Measurements from ENCODE around the gene ELAVL2.

ELAVL2 gene

GRCh38 chr9:23721466-23721865 is 104.6 kb downstream of the ELAVL2 start:
- no peak for DNase-seq

DNA sequence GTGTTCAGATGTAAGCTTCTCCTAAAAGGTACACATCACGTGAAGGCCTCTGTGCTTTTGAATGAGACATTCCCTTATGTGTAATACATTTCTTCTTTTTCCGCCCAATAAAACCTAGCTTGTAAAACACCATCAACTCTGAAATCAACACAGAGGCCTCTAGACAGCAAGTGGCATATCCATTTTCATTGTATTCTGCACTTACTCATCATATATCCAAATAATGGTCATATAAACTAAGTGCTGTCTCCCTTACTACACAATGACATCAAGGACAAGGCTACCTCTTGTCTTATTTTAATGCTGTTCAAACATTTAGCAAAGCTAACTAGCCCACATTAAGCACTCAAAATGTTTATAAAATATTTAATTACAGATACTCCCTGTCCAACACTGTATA is 108.5 kb downstream of the ELAVL2 start:
- DNase-seq, result no peak

GRCh38 chr9:23707249-23707648 is 118.8 kb downstream of the ELAVL2 start:
- DNase-seq, result no peak

DNA sequence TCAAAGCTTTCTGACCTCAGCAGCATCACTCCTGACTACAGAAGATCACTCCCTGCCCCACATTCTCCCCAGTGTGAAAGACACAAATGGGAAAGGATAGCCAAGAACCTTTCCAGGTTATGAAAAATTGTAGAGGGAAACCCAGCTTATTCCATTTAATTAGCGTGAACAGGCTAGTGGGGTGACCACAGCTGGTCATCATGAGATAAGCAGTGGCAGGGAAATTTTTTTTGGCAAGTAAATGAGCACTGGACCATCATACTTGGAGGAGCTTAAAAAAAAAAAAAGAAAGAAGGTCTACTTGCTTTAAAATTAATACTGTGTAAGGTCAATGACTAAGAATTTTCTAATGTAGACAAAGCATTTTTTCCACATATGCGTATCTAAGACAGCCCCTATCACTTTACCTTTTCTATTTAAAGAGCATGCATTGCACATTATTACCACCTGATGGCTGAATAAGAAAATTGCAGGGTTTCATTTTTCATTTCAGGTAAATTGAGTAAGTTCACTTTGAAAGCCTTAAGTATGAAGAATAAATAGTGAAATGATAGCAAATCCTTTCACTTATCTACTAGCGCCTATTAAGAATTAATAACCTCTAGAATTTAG is 123.6 kb downstream of the ELAVL2 start:
- DNase-seq, result no peak

GRCh38 chr9:23701291-23701690 is 124.7 kb downstream of the ELAVL2 start:
- DNase-seq, result no peak

DNA sequence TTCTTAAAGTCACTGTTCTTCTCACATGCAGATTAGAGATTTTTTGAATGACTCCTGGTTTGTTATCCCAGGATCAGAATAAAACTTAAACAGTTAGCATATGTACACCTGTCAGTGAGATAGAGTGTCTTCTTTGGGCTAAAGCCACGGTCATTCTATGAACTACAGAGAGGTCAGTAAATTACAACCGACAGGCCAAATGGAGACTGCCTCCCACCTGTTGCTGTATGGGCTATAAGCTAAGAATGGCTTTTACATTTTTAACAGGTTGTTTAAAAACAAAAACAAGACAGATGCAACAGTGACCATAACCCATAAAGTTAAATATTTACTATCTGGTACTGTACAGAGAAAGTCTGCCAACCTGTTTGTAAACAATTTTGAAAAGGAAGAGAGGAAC is 125.7 kb downstream of the ELAVL2 start:
- DNase-seq, result no peak

DNA sequence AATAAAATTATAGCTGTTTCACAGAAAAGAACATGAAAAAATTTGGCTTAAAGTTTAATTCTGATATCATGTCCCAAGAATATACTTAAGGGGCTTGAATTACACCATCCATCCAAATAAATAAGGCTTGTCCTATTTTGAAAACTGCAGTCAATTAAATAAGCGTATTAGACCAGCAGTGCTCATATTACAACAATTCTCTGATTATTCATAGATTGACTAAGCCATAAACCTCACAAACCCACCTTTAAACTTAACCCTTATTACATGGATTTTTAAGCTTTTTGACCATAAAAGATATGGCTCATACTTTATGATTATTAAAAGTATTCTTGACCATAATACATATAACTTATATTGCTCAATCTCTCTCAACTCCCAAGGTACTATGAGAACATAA is 127.9 kb downstream of the ELAVL2 start:
- no peak for DNase-seq

DNA sequence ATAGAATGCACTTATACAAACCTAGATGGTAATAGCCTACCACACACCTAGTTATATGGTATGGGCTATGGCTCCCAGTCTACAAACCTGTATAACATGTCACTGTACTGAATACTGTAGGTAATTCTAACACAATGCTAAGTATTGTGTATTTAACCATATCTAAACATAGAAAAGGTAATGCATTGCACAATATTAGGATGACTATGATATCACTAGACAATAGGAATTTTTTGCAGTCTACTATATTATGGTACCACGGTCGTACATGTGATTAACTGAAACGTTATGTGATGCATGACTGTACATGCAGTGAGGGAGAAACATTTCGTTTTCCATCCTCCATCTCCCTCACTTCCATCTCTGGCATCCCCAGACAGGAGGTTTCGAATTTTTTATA is 130.5 kb downstream of the ELAVL2 start:
- no peak for DNase-seq

DNA sequence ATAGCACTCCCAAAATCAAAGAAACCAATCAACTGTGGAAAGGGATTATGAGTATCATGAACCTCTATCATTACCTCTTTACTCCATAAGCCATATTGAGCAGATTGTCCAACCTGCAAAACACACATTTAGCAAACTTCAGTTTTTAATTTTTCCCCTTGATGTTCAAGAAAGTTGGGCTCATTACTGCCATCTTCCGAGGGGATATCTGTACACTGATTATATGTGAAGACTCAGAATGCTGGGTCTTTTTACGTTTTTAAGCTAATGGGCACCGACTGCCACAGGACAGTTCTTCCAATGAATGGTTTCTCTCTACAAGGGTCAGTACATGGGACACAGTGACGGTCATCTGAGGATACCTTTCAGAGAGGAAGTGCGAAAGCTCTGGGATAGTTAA is 132.7 kb downstream of the ELAVL2 start:
- no peak for DNase-seq

DNA sequence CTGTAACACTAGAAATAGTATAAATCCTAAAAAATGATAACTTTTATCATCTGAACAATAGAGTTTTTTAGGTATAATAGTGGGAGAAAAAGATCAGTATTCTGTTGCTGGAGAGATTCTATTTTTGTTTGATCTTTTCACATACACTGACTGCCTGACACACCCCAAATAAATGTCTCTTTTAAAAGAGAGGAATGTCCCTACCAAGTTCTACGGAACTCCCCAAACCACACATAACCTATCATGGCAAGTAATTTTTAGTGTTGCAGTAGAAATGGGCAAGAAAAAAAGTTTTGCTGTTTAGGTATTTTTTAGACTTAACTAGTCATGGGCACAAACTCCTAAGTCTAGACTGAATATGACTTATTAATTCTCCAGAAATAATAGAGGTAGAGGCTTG is 139.1 kb downstream of the ELAVL2 start:
- no peak for DNase-seq

DNA sequence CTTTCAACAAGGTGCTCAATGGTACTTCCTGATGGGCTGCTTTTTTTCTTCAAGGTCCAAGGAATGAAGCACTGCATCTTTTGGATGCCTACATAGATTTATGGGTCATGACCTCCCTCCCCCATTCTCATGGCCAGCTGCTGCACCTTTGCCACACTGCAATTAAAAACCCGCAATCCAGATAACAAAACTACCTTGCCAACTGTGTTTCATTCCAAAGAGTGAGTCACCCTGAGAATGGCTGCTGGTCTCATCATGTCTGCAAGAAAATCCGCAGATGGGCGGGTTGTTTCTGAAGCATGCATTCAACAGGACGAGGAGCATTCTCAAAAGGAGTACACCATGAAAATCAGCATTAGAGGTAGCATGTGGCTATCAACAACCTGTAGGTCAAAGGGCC is 139.8 kb downstream of the ELAVL2 start:
- no peak for DNase-seq

DNA sequence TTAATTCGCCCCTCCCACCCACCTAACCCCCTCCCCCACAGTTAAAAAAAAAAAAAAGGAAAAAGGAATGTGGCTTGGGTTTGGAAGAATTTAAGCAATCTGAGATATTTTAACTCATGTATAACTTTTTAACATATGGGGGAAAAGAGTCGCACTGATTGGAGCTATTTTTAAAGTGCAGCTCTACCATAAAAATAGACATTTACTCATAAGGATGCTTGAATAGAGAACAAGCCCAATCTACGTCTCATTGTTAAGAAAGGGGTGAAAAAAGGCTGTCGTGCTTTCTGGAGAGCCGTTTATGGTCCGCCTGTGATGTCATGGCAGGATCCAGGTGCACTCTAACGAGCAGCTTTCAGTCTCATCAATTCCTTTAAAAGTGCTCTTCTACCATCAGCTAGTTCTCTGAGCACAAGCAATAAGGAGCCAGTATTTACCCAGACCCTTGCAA is 142.4 kb downstream of the ELAVL2 start:
- DNase-seq, result no peak

DNA sequence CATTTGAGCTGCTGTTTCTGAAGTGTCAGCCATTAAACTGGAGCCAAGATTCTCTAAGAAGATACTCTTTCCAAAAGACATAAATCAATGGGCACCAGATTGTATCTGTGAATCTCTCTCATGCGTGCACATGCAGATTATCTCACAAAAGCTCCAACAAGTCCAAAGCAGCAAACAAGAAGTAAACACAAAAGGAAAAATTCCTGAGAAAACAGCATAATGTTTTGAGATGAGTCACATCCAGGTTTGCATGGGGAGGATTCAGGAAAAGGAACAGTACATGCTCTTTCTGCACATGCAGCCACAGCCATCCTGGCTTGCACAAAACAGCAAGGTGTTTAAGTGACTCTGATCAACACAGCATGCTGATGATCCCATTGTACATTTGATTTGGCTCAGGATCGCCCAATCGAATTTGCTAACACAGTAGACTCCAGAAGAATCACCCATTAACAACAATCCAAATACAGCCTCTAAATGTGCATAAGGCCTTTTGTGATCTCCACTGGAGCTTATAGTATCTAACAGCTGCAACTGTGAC is 143.1 kb downstream of the ELAVL2 start:
- DNase-seq, result no peak

DNA sequence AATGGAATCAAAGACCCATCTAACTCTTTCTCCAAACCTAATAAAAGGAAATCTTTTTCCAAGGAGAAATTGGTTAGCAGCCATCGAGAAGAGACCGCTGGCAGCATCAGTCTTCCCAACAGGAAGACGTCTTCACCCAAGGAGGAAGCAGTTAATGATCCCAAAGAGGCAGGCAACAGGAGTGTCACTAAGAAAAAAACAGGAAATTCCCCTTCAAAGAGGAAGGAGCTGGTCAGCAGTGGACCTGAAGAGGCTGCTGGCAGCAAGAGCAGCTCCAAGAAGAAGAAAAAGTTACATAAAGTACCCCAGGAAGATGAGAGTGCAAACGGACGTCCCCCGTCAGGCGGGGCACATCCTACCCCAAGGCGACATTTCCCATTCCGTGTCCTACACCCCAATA is 143.7 kb downstream of the ELAVL2 start:
- no peak for DNase-seq

GRCh38 chr9:23677446-23677845 is 148.6 kb downstream of the ELAVL2 start:
- no peak for DNase-seq

DNA sequence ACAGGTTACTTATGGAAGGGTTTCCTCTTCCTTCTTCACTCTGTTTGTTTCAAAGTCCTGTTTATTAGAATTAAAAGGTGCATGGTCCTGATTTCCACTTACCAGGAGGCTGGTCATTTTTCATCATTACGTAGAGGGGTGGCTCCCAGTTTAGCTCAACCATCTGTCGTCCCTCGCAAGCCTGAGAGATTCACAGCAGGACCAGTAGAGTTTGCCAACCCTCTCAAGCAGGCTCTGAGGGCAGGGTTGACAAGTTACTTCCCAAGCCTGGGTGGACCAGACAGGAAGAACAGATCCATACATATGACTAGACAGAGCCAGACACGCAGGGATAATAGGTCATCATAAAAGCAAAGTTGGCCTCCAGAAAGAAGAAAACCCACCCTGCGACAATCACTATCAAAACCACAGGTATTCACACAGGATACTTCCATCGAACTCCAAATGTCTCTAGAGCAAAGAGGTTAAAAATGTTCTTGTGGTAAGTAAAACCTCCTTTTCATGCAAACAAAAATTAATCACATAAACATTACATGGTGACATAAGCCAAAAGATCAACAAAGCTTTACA is 151.9 kb downstream of the ELAVL2 start:
- DNase-seq, result no peak

GRCh38 chr9:23672151-23672550 is 153.9 kb downstream of the ELAVL2 start:
- no peak for DNase-seq

GRCh38 chr9:23669776-23670175 is 156.3 kb downstream of the ELAVL2 start:
- DNase-seq, result no peak

- DNase-seq, result no peak
These were observed 160.4 kb downstream of the ELAVL2 start for GRCh38 chr9:23665635-23666034.

- no peak for DNase-seq
These were observed 161.0 kb downstream of the ELAVL2 start for GRCh38 chr9:23665051-23665450.

GRCh38 chr9:23663946-23664345 is 162.1 kb downstream of the ELAVL2 start:
- DNase-seq, result no peak

DNA sequence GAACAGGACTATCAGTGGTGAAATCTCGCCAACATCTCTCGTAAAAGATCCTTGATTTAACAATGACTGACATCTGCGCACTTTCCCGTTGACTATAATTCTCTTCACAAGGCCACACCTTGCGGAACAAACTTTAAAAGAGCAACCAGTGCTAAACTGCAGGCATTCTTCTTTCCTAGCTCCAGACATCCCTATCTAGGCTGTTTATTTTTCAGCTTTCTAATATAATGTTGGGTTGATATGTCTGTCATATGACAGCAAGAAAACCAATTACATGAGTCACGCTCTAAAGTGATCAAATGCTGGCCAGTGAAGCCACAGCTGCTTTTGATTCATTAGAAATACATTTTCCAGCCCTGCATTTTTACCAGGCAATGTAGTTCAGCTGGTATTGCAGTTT is 162.5 kb downstream of the ELAVL2 start:
- DNase-seq, result no peak

GRCh38 chr9:23663125-23663524 is 162.9 kb downstream of the ELAVL2 start:
- DNase-seq, result no peak

DNA sequence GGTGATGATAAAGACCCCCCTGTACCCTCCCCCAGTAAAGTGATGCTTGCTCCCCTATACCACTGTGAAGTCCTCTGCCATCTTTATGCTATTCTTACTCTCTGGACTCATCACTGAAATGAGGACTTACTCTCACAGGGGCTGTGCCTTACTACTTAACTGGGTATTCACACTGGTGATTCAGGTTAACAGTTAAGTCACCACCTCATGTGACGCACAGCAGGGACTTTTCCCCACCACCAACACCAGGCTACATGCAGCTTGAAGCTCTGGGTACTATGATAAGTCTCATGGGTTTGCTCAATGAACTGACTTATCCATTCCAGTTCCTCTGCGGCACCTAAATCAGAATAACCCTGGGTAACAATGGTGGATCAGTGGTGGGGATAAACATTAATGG is 163.7 kb downstream of the ELAVL2 start:
- DNase-seq, result no peak
